GM03348 (cell line): ENCODE data around the gene PARD3B.

ENCODE experiments used
- DNase-seq: peaks from one replicate; pipeline ENCODE4 v3.0.0; 2012; ENCODE audit warnings: low spot score

Gene PARD3B

DNA sequence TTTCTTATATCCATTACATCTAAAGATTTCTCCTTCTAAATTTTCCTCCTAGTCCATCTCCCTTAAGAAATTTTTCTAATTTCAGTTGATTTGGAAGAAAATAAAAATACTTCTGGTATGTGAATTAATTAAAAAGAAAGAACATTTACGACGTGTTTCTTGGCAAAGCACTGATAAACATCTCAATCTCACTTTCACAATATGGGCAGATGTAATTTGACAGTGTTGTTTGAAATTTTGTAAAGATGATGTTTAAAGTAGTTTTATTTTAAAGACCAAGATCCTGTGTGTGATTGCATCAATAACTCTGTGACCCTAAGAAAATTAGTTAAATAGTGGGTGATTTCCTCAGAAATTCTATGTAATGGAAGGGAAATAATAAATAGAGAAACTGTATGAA lies 510.0 kb downstream of the PARD3B start:
- no peak for DNase-seq

DNA sequence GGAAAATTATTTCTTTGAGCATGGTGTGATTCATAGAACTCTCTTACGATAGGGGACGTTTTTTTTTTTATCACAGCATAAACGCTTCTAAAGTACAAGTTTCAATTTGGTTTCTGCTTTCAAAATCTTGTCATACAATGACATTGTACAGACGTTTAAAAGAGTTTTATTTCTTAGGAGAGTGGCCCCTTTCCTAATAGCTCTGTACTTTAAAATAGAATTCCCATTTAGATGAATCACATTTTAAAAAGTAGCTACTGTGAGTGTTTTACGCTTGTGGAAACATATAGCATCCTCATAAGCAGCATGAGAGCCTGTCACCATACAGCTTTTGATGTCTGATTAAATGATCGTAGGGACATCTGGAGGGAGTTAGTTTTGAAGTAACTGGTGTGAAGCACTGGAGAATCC lies 510.9 kb downstream of the PARD3B start:
- DNase-seq: peak; percentile 5

DNA sequence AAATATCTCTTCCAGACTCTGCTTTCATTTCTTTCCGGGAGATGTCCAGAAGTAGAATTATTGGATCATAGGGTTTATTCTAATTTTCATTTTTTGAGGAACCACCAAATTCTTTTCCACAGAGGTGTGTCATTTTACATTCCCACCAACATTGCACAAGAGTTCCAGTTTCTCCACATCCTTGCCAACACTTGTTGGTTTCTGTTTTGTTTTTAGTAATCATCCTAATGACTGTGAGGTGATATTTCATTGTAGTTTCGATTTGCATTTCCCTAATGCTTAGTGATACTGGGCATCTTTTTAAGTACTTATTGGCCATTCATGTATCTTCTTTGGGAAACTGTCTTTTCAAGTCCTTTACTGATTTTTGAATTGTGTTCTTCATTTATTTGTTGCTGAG lies 513.1 kb downstream of the PARD3B start:
- no peak for DNase-seq

DNA sequence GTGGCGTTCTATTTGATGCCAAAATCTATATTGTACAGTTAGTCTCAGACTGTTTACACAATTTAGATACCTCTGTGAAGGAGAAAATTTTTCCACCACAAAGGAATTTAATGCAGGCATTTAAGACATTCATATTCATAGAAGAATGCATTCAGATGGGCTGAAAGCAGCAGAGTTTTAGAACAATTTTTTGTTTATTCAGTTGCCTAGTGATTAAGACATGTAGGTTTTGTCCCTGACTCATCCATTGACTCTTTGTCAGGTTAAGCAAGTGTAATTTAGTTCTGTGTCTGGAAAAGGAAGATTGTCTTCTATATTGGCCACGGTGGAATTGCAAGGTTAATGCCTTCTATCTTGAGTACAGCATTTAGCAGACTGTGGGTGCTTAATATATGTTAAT lies 515.0 kb downstream of the PARD3B start:
- DNase-seq: peak; percentile 50

DNA sequence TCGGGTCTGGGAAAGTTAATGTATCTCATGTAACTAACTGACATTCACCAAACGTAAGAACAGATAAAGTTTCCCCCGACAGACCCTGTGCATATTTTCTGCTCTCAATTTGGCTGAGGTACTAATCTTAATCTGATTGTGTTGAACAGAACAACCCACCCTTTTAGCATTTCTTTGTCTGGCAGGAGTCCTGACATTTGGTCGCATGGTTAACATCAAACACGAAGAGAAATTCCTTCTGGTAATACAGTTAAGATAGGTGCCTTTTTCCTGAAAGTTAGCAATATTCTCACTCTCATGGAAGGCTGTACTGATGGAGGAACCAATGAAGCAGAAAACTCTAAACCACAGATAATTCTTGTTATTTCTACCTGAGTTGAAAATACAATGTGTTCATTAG lies 520.8 kb downstream of the PARD3B start:
- no peak for DNase-seq

DNA sequence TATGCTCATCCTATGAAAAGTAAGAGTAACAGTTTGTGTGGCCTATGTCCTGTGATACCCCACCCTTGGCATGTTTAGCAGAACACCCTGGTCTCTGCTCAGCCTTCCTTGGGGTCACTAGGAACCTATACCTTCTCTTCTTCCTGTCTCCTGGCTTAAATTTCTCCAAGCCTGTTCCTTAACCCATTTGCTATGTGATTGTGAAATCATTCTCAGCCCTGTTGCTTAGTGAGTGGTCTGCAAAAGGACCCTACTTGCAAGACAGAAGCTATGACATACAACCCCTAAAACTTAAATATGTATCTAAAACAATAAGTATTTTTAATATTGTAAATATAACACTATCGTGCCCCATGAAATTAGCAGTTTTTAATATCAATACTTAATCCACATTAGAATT lies 524.7 kb downstream of the PARD3B start:
- DNase-seq: no peak

DNA sequence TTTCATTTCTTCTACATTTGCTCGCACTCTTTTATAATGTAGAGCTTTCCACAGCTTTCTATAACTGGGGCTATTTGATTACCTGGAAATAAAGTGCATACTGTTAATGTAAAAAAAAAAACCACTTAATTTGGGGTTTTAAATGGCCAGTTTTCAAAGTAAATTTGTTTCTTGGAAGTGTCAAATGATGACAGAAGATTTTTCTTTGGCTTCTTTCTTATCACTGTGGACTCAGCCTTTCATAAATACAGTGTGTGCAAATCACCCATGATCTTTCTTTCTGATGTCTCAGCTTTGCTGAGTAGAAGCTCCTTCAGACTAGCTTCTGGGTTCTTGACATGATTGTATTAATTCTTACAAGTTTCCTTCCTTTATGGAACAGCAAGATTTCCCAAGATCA lies 525.6 kb downstream of the PARD3B start:
- DNase-seq: no peak

DNA sequence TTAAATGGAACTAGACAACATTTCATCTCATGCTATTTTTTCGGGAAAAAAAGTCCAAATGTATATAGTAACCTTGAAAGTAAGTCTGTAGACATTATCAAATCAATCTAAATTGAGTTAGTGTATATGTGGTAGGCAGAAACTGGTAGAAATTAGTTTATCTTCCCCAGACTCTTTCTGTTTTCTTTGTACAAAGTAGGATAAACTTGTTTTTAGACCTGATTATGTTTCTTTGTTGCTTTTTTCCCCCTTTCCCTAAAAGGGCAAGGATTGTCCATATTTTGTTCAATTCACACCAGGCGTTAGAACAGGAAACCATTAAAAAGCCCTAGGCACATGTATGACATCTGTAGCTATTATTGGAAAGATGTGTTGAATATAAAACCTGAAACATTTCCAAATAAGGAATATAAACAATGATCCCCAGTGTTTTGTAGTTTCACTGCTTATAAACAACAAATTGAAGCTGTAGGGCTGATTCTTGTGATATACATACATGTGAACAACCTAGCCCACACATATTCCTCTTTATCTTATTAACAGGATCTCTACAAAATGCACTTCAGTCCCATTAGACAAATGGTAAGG lies 528.3 kb downstream of the PARD3B start:
- DNase-seq: no peak

DNA sequence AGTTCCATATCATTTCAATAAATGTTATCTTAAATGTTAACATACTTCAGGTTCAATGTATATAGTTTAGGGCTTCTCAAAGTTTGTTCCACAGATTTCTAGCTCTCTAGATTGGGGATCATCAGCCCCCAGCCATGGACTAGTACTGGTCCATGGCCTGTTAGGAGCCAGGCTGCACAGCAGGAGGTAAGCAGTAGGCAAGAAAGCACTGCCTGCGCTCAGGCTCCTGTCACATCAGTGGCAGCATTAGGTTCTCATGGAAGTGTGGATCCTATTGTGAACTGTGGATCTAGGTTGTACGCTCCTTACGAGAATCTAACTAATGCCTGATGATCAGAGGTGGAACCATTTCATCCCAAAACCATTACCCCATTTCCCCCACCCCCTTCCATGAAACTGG lies 531.1 kb downstream of the PARD3B start:
- DNase-seq: no peak

DNA sequence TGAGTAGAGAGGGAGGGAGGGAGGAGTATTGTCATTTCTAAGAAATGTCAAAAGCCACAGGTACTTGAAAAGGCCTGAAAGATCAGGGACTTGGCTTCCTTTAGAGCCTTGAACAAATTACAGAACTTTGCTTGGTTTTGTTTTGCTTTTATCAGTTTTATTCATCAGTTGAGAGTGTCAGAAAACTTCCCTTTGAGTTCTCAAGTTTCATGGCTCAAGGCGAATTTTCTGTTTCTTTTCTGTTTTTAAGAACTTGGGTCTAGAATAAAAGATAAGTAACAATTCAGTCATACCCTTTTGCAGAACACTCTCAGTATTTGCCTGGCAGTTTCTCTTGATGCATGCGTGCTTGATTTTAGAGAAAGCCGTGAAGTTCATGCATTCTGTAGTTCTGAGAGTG lies 531.9 kb downstream of the PARD3B start:
- DNase-seq: no peak

DNA sequence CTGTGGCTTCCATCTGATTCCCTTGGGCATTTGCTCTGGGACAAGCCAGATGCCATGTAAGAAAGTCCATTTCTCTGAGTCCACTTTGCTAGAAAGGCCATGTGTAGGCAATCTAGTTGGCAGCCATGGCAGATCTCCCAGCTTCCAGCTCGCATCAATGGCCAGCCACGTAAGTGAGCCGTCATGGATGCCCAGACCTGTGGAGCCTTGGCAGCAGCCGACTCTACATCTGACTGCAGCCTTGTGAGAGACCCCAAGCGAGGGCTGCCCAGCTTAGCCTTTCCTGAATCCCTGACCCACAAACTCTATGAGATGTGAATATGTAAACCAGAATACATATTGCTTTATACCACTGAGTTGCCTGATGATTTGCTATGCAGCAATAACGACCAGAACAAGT lies 533.5 kb downstream of the PARD3B start:
- no peak for DNase-seq

DNA sequence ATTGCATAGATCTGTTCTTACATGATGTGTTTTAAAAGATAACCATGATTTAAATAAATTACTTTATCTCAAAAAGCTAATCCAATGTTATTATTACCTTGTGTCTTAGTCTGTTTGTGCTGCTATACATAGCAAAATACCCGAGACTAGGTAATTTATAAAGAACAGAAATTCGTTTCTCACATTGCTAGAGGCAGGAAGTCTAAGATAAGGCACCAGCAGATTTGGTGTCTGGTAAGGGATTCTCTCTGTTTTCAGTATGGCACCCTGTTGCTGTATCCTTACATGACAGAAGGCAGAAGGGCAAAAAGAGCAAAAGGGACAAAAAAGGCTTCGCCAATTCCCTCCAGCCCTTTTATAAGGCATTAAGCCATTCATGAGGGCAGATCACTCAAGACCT lies 533.9 kb downstream of the PARD3B start:
- no peak for DNase-seq

DNA sequence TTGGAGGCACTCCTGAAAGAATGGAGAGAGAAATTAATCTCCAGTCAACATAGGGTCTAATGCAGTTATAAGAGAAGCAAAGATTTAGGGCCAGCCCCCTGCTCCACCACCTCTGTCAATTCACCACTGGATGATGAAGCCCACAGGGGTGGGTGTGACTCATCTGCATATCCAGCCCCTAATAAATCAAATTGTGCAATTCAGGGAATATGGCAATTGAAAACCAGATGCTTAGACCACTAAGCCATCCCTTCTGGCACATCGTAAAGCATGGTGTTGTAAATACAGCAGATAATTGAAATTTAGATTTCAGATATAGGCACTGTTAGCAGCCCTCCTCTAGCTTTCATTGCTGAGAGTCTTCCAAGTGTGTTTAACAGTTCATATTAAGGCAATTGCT lies 541.4 kb downstream of the PARD3B start:
- peak; percentile 13 for DNase-seq

DNA sequence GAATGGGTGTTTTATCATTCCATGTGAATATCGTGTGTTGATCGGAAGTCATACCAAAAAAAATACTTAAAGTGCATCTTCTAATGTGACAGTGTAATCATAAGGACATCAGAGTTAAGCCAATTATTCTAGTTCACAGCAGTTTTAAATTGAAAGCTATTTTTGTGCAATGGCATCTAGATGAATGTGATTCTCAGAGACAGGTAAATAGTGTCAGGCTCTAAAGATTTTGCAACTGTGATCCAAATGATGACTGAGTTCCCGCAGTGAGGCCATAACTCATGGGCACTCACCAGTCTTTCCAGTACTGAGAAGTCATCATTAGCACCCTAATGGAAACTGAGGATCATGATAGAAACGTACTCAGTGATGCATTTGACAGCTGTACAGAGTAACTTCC lies 542.6 kb downstream of the PARD3B start:
- DNase-seq: no peak

DNA sequence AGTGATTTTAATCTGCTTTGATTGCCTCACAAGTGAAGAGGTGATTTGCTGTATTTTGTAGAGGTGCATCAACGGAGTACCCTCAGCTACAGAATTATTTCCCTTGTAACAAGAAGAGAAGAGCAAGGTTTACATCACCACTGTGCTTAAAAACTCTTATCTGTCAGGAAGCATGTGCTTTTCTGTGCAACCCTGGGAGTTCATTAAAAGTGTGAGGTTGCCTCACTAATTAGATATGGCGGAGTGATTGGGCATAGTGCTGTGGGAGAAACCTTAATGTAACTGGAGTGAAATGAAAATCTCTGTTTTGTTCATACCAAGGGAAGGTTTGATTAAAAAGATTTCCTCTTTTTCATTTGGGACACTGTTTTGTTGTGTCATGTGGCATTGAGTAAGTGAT lies 544.7 kb downstream of the PARD3B start:
- DNase-seq: no peak

DNA sequence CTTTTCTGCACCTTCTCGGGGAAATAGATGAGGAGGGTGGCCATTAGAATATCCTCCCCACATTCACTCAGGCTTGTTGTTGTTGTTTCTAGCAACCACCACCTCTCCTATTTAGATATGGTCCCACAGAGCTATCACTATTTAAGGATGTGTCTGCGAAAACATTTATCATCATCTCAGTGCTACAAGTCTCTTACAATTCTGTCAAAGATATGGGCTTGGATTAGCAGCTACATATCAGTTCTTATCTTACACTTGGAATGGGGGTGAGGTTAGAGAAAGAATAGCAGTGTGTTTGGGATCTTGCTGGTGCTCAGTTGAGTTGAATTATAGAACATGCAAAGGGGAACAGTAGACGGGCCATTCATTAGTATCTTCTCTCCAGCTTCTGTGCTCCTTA lies 546.1 kb downstream of the PARD3B start:
- DNase-seq: no peak

DNA sequence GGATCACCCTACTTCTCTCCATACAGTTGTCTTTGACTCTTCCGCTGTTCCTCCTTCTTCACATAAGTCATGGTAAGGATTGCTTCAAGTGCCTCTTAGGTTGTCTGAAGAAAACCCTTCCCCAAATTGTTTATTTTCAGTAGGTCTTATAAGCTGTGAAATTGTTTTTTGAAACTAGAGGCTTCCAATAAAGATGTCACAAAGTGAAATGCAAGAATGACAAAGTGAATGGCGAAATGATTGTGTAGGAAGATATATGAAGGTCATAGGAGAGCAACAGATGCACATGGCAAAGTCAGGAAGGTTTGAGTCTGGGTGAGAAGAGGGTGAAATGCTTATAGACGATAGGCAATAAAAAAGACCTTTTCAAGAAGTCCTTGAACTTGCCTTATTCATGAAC lies 548.8 kb downstream of the PARD3B start:
- no peak for DNase-seq

DNA sequence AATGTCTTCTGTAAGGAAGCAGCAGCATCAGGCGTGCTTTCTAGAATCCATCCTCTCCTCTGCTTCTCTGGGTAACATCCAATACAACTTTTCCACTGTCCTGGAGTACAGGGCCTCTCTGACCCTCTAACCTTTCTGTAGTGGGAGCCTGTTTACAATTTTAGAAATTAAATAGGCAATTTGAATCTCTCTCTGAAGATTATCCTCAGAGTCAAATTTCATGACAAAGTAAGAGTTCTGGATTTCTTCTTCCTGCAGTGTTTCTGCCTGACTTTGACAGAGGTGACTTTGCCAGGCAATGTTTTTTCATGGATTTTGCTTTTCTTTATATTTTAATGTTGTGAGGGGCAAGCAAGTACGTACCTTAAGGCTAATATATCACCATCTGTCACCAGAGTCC lies 558.4 kb downstream of the PARD3B start:
- DNase-seq: no peak

DNA sequence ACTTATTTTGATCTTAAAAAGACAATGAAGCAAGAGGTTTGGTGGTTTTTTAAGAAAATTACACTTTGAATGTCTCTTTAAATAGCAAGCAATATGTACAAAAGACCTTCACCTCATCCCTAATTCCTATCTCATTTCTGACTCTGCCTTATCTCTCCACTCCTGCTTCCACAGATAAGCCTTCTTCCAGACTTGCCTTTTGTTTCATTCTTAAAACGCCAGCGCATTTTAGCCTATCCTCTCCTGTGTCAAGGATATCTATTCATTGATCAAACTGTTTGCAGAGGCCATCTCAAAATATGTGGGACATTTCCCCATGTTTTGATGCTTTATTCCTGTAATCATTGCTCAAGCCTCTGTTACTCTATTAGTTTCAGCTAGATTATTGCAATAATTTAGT lies 562.5 kb downstream of the PARD3B start:
- no peak for DNase-seq

DNA sequence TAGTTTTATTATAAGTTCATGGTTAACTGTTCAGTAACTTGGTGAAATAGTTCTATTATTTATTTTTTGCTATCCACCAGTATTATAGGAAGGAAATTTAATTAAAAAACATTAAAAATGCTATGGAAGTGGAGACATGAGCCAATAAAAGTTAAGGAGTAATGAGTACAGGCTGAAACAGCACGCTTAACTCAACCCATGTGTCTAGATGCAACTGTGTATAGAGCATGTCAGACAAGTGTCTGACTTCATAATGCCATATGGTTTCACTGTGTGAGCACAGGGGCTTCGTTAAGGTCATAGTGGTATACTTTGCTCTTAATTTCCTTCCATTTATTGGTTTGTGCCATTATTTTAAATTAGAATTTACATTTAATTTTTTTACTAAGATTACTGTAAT lies 570.2 kb downstream of the PARD3B start:
- DNase-seq: no peak

DNA sequence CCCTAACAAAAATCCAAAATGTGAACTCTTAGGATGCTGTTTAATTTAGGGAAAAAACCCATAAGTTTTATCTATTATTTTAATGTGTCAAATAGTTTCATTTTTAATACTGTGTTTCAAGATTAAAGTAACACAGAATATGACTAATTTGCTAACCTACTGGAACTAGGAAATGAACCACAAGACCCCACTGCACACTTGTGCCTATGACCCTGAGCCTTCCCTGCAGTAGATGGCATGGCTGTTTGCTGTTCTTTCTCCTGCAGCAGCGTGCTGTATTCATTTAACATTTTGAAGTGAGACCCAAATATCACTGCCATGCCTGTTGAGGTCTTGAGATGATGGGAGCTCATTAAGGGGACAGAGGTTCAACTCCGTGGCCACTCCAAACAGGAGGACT lies 571.9 kb downstream of the PARD3B start:
- no peak for DNase-seq

DNA sequence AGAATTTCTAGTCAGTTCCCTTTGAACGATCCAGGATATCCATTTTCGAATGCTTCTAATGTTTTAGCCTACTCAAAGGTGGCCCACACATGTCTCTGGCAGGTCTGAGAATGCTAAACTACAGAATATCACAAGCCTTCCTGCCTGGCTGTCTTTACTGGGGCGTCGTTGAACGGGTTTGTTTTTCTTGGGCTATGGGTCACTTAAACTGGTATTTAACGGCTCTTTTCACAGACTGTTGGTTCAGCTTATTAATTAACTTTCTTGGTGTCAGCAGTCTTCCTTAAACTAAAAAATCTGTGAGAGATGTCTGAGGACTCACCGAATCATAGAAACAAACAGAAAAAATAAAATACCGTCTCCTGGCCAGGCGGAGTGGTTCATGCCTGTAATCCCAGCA lies 573.9 kb downstream of the PARD3B start:
- DNase-seq: no peak

DNA sequence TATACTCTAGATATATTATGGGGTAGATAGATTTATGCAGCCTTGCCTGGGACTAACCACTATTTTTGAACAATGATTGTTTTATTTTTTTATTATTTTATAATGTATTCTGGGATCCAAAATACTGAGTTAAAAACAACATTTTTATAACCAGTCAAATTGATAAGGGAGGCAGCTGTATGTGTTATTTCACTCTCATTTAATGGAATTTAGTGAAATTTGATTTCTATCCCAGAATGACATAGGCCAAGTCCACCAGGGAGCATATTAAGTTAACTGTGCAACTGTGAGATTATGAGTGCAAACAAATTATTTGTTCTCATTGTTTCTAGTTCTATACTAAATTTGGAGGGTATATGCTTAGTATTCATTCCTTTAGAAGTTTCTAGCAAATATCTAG lies 583.5 kb downstream of the PARD3B start:
- DNase-seq: no peak

DNA sequence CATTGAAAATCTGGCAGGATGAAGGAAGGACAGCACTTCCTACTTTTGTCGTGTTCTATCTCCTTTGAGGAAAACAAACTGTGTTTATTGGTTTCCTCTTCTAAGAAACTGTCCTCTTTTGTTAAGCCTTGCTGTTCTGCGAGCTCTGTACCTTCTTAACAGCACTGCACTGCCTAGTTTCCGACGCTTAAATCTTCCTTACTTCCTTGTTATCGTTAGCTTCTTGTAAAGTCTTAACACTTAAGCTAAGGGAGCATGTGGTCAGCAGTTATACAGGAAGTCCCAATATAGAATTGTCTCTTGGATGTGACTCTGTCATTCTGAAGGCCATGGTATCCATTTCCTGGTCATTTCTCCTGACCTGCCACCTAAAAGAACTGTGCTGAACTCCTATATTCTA lies 584.3 kb downstream of the PARD3B start:
- DNase-seq: no peak
